ENCODE data around the gene BEND6. TPM values are rescaled to one million over a fixed set of nuclear protein-coding genes. Genes with fewer than 3 reads are reported as not detected.

BEND6 gene
- total and polyA plus RNA-seq, 7 experiments from 2014 or later: 0.15 TPM; not detected in 6

- Histone ChIP-seq H3K36me3 (ENCODE audit: control insufficient read depth in 2 of 3, insufficient read depth in 3 of 3, low read length in 3 of 3) (no peaks in the 10 kb centered on the region), H3K27ac (ENCODE audit: low read depth, low read length) (no peak overlapping the region), H3K4me1 (ENCODE audit: control insufficient read depth in 2 of 2, insufficient read depth in 2 of 2, low read length in 2 of 2) (no peaks in the 10 kb centered on the region), H3K27me3 (ENCODE audit: control insufficient read depth in 2 of 2, insufficient read depth in 2 of 2, low read length in 2 of 2) (peaks cover 0 to 3% of the 10 kb centered on the region in 2 donors), H3K9me3 (ENCODE audit: control insufficient read depth in 2 of 3, low read length in 3 of 3) (no peaks in the 10 kb centered on the region), H3K4me3 (ENCODE audit: low read length) (no peak overlapping the region)
- H3K4me1 Mint-ChIP-seq: no peaks in the 10 kb centered on the region
- intact Hi-C loops (cut with micrococcal nuclease): no loop called here
- H3K27me3 Mint-ChIP-seq: peaks cover 6 to 51% (median 31%) of the 10 kb centered on the region in 5 donors
- DNase-seq (no peak), ATAC-seq (no peak)
- H3K9me3 Mint-ChIP-seq: no peaks in the 10 kb centered on the region
- CTCF ChIA-PET: no interaction called here
- POLR2A ChIA-PET: no interaction called here
- no peak overlapping the region for H3K4me3 Mint-ChIP-seq
- H3K27ac Mint-ChIP-seq: no peak overlapping the region
- H3K36me3 Mint-ChIP-seq: no peaks in the 10 kb centered on the region
These were observed 31.7 kb downstream of the BEND6 start for GRCh38 chr6:56986611-56987010.

- Mint-ChIP-seq H3K36me3 (no peaks in the 10 kb centered on the region), H3K27me3 (peaks cover 13 to 52% (median 38%) of the 10 kb centered on the region in 5 donors), H3K27ac (no peak overlapping the region), H3K4me3 (no peak overlapping the region), H3K9me3 (no peaks in the 10 kb centered on the region), H3K4me1 (no peaks in the 10 kb centered on the region)
- no peak overlapping the region for H3K4me3 ChIP-seq (ENCODE audit: low read length)
- CTCF ChIA-PET: no interaction called here
- ATAC-seq: no peak
- POLR2A ChIA-PET: no interaction called here
- intact Hi-C loops (cut with micrococcal nuclease): no loop called here
- no peak overlapping the region for H3K27ac ChIP-seq (ENCODE audit: low read depth, low read length)
- DNase-seq: no peak
- no peaks in the 10 kb centered on the region for H3K4me1 ChIP-seq (ENCODE audit: control insufficient read depth in 2 of 2, insufficient read depth in 2 of 2, low read length in 2 of 2)
- no peaks in the 10 kb centered on the region for H3K36me3 ChIP-seq (ENCODE audit: control insufficient read depth in 2 of 3, insufficient read depth in 3 of 3, low read length in 3 of 3)
- no peaks in the 10 kb centered on the region for H3K9me3 ChIP-seq (ENCODE audit: control insufficient read depth in 2 of 3, low read length in 3 of 3)
- peaks cover 0 to 3% of the 10 kb centered on the region in 2 donors for H3K27me3 ChIP-seq (ENCODE audit: control insufficient read depth in 2 of 2, insufficient read depth in 2 of 2, low read length in 2 of 2)
These were observed 33.2 kb downstream of the BEND6 start for GRCh38 chr6:56988145-56988544.

- H3K27ac Mint-ChIP-seq: no peak overlapping the region
- peaks cover 0 to 1% (median 0%) of the 10 kb centered on the region in 11 donors for H3K9me3 Mint-ChIP-seq
- intact Hi-C loops (cut with micrococcal nuclease): no loop called here
- no peaks in the 10 kb centered on the region for H3K4me1 Mint-ChIP-seq
- no peaks in the 10 kb centered on the region for H3K36me3 Mint-ChIP-seq
- no peak overlapping the region for H3K4me3 Mint-ChIP-seq
- no peaks in the 10 kb centered on the region for H3K36me3 ChIP-seq (ENCODE audit: control insufficient read depth in 2 of 3, insufficient read depth in 3 of 3, low read length in 3 of 3)
- ChIA-PET POLR2A (no interaction called here), CTCF (no interaction called here)
- peaks cover 8 to 43% (median 35%) of the 10 kb centered on the region in 5 donors for H3K27me3 Mint-ChIP-seq
- H3K27ac ChIP-seq (ENCODE audit: low read depth, low read length): no peak overlapping the region
- no peaks in the 10 kb centered on the region for H3K4me1 ChIP-seq (ENCODE audit: control insufficient read depth in 2 of 2, insufficient read depth in 2 of 2, low read length in 2 of 2)
- H3K4me3 ChIP-seq (ENCODE audit: low read length): no peak overlapping the region
- H3K9me3 ChIP-seq (ENCODE audit: control insufficient read depth in 2 of 3, low read length in 3 of 3): no peaks in the 10 kb centered on the region
- ATAC-seq (no peak), DNase-seq (no peak)
- H3K27me3 ChIP-seq (ENCODE audit: control insufficient read depth in 2 of 2, insufficient read depth in 2 of 2, low read length in 2 of 2): peaks cover 0 to 3% of the 10 kb centered on the region in 2 donors
These were observed 37.1 kb downstream of the BEND6 start for GRCh38 chr6:56992036-56992435.

- Histone ChIP-seq H3K36me3 (ENCODE audit: control insufficient read depth in 2 of 3, insufficient read depth in 3 of 3, low read length in 3 of 3) (no peaks in the 10 kb centered on the region), H3K27me3 (ENCODE audit: control insufficient read depth in 2 of 2, insufficient read depth in 2 of 2, low read length in 2 of 2) (no peaks in the 10 kb centered on the region), H3K27ac (ENCODE audit: low read depth, low read length) (no peak overlapping the region), H3K9me3 (ENCODE audit: control insufficient read depth in 2 of 3, low read length in 3 of 3) (no peaks in the 10 kb centered on the region), H3K4me3 (ENCODE audit: low read length) (no peak overlapping the region), H3K4me1 (ENCODE audit: control insufficient read depth in 2 of 2, insufficient read depth in 2 of 2, low read length in 2 of 2) (no peaks in the 10 kb centered on the region)
- H3K4me3 Mint-ChIP-seq: no peak overlapping the region
- ATAC-seq (no peak), DNase-seq (no peak)
- peaks cover 0 to 1% (median 0%) of the 10 kb centered on the region in 11 donors for H3K9me3 Mint-ChIP-seq
- POLR2A ChIA-PET: no interaction called here
- H3K27ac Mint-ChIP-seq: no peak overlapping the region
- CTCF ChIA-PET: no interaction called here
- H3K4me1 Mint-ChIP-seq: no peaks in the 10 kb centered on the region
- peaks cover 8 to 43% (median 35%) of the 10 kb centered on the region in 5 donors for H3K27me3 Mint-ChIP-seq
- no peaks in the 10 kb centered on the region for H3K36me3 Mint-ChIP-seq
- intact Hi-C loops (cut with micrococcal nuclease): no loop called here
These were observed 37.8 kb downstream of the BEND6 start for GRCh38 chr6:56992703-56993102.

- DNase-seq: no peak
- Mint-ChIP-seq H3K27ac (no peak overlapping the region), H3K27me3 (peaks cover 8 to 27% (median 23%) of the 10 kb centered on the region in 5 donors), H3K36me3 (no peaks in the 10 kb centered on the region), H3K4me3 (no peak overlapping the region), H3K4me1 (no peaks in the 10 kb centered on the region), H3K9me3 (peaks cover 0 to 23% (median 6%) of the 10 kb centered on the region in 11 donors)
- ATAC-seq: no peak
- intact Hi-C loops (cut with micrococcal nuclease): no loop called here
- ChIA-PET CTCF (no interaction called here), POLR2A (no interaction called here)
- no peaks in the 10 kb centered on the region for H3K36me3 ChIP-seq (ENCODE audit: control insufficient read depth in 2 of 3, insufficient read depth in 3 of 3, low read length in 3 of 3)
- H3K27me3 ChIP-seq (ENCODE audit: control insufficient read depth in 2 of 2, insufficient read depth in 2 of 2, low read length in 2 of 2): no peaks in the 10 kb centered on the region
- H3K4me3 ChIP-seq (ENCODE audit: low read length): no peak overlapping the region
- H3K27ac ChIP-seq (ENCODE audit: low read depth, low read length): no peak overlapping the region
- H3K4me1 ChIP-seq (ENCODE audit: control insufficient read depth in 2 of 2, insufficient read depth in 2 of 2, low read length in 2 of 2): no peaks in the 10 kb centered on the region
- H3K9me3 ChIP-seq (ENCODE audit: control insufficient read depth in 2 of 3, low read length in 3 of 3): peaks cover 0 to 9% (median 0%) of the 10 kb centered on the region in 3 experiments
These were observed 40.5 kb downstream of the BEND6 start for GRCh38 chr6:56995347-56995902.

GRCh38 chr6:56996401-56996800, 41.5 kb downstream of the BEND6 start:
- ChIA-PET CTCF (no interaction called here), POLR2A (no interaction called here)
- ATAC-seq (no peak), DNase-seq (no peak)
- no peaks in the 10 kb centered on the region for H3K4me1 ChIP-seq (ENCODE audit: control insufficient read depth in 2 of 2, insufficient read depth in 2 of 2, low read length in 2 of 2)
- H3K4me3 ChIP-seq (ENCODE audit: low read length): no peak overlapping the region
- Mint-ChIP-seq H3K4me3 (no peak overlapping the region), H3K36me3 (no peaks in the 10 kb centered on the region), H3K4me1 (no peaks in the 10 kb centered on the region), H3K27ac (no peak overlapping the region), H3K27me3 (peaks cover 8 to 22% (median 19%) of the 10 kb centered on the region in 5 donors), H3K9me3 (peaks cover 0 to 23% (median 6%) of the 10 kb centered on the region in 11 donors)
- no peaks in the 10 kb centered on the region for H3K36me3 ChIP-seq (ENCODE audit: control insufficient read depth in 2 of 3, insufficient read depth in 3 of 3, low read length in 3 of 3)
- H3K27ac ChIP-seq (ENCODE audit: low read depth, low read length): no peak overlapping the region
- no peaks in the 10 kb centered on the region for H3K27me3 ChIP-seq (ENCODE audit: control insufficient read depth in 2 of 2, insufficient read depth in 2 of 2, low read length in 2 of 2)
- intact Hi-C loops (cut with micrococcal nuclease): no loop called here
- H3K9me3 ChIP-seq (ENCODE audit: control insufficient read depth in 2 of 3, low read length in 3 of 3): peaks cover 0 to 9% (median 0%) of the 10 kb centered on the region in 3 experiments

GRCh38 chr6:56999049-56999448, 44.1 kb downstream of the BEND6 start:
- H3K4me1 ChIP-seq (ENCODE audit: control insufficient read depth in 2 of 2, insufficient read depth in 2 of 2, low read length in 2 of 2): no peaks in the 10 kb centered on the region
- Mint-ChIP-seq H3K27ac (no peak overlapping the region), H3K9me3 (peaks cover 0 to 23% (median 6%) of the 10 kb centered on the region in 11 donors), H3K27me3 (peaks cover 8 to 23% (median 13%) of the 10 kb centered on the region in 5 donors), H3K36me3 (no peaks in the 10 kb centered on the region), H3K4me1 (no peaks in the 10 kb centered on the region), H3K4me3 (no peak overlapping the region)
- no peaks in the 10 kb centered on the region for H3K36me3 ChIP-seq (ENCODE audit: control insufficient read depth in 2 of 3, insufficient read depth in 3 of 3, low read length in 3 of 3)
- no peaks in the 10 kb centered on the region for H3K27me3 ChIP-seq (ENCODE audit: control insufficient read depth in 2 of 2, insufficient read depth in 2 of 2, low read length in 2 of 2)
- POLR2A ChIA-PET: no interaction called here
- no peak for ATAC-seq
- H3K9me3 ChIP-seq (ENCODE audit: control insufficient read depth in 2 of 3, low read length in 3 of 3): peaks cover 0 to 9% (median 0%) of the 10 kb centered on the region in 3 experiments
- DNase-seq: no peak
- intact Hi-C loops (cut with micrococcal nuclease): no loop called here
- CTCF ChIA-PET: no interaction called here
- H3K27ac ChIP-seq (ENCODE audit: low read depth, low read length): no peak overlapping the region
- no peak overlapping the region for H3K4me3 ChIP-seq (ENCODE audit: low read length)

Measured in naive thymus-derived CD4-positive, alpha-beta T cell (primary cell).